ENCODE data around the gene PRKAB2.
"Not testable (repeated sequence)": the region's sequence is repeated elsewhere in the genome, so short reads cannot be mapped to it uniquely, and the experiment has no call there.

Gene PRKAB2

GRCh38 chr1:147171399-147172167, 687 bp downstream of the PRKAB2 start:
- no peak for DNase-seq (ENCODE audit: low read depth in 2 of 2)

GRCh38 chr1:147169840-147170674, 2.2 kb downstream of the PRKAB2 start:
- DNase-seq (ENCODE audit: low read depth in 2 of 2), result no peak

DNA sequence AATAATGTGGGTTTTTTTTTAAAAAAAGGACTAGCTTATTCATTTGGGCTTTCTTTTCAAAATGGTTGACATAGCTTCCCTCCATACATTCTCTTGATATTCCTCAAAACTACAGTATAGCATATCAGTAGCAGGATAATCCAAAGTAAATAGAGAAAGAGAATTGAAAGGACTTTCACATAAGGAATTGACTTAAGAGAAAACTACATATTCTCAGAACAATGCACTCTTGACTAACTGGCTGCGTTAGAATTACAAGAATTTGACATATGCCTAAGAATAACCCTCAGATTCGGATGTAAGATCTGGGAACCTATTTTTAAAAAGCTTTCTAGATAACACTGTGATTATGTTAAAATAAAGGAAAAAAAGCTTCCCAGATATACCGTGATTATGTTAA, 3.1 kb downstream of the PRKAB2 start:
- DNase-seq (ENCODE audit: low read depth in 2 of 2), result no peak

DNA sequence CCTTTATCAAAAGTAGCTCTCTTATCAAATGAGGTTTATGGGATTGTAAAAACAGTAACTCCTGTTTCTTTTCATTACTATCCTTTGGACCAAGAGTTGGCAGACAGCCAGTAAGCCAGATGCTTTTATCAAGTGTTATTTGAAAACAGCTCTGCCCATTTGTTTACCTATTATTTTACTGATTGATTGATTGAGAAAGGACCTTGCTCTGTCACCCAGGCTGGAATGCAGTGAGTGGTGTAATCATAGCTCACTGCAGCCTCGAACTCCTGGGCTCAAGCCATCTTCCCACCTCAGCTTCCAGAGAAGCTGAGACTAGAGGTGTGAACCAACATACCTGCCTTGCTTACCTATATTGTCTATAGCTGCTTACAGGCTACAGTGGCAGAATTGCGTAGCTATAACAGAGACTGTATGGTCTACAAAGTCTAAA, 3.6 kb downstream of the PRKAB2 start:
- no peak for DNase-seq (ENCODE audit: low read depth in 2 of 2)

DNA sequence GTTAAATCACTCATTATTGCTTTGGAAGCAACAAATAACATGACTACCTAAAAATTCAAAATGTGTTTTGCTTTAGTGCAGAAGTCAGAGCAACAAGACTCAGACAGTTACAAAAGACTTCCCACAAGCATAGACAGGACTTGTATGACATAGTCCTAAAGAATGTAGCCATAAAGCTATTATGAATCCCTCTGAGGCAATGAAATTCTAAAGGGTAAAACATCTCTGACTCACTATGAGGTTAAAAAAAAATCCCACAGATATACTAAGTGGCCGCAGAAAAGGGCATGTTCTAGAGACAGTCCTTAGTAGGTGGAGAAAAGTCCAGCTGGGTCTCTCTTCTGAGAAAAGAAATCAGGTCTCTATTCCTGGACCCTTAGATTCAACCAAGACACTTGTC, 4.9 kb downstream of the PRKAB2 start:
- DNase-seq (ENCODE audit: low read depth in 2 of 2), result no peak

DNA sequence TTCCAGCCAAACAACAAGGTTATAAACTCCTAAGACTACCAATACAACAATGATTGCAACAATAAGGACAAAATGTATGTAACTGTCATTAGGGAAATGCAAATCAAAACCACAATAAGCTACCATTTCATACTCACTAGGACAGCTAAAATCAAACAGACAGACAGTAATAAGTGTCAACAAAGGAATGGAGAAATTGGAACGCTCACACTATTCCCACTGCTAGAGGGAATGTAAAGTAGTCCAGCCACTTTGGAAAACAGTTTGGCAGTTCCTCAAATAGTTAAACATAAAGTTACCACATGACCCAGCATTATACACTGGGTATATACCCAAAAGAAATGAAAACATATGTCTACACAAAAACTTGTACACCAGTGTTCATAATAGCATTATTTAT, 9.3 kb downstream of the PRKAB2 start:
- DNase-seq (ENCODE audit: low read depth in 2 of 2), result no peak

DNA sequence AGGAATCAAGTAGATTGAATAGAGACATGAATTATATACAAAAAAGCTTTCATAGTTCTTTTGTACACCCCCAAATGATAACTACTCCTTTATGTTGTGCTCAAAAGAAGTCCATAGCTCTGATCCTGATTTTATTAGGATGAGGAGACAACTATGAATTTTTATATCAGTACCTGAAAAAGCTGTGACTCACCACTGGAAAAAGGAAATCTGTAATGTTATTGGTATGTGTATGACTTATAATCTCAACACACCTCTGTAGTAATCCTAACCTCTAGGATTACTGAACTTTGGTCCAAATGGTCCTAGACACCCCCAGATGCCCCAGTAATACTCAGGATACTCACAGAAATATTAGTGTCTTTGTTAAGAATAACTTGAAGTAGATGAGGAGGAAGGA, 10.2 kb downstream of the PRKAB2 start:
- no peak for DNase-seq (ENCODE audit: low read depth in 2 of 2)

DNA sequence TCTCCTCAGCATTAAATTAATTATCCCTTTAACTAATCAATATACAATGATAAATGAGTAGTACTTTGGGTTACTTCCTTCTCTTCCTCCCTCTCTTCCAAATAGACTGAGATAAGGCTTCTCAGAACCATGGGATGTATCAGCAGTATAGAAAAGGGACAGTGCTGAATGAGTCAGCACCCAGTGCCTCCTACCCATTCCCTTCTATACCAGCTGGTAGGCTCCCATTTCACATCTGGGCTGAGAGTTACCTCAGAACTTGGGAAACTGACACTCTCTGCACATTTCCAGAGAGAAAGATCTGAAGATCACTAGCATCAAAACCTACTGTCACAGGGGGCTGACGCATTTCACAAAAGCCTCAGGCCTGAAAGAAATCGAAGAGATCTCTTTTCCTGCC, 15.2 kb downstream of the PRKAB2 start:
- not testable (repeated sequence) for DNase-seq (ENCODE audit: low read depth in 2 of 2)

DNA sequence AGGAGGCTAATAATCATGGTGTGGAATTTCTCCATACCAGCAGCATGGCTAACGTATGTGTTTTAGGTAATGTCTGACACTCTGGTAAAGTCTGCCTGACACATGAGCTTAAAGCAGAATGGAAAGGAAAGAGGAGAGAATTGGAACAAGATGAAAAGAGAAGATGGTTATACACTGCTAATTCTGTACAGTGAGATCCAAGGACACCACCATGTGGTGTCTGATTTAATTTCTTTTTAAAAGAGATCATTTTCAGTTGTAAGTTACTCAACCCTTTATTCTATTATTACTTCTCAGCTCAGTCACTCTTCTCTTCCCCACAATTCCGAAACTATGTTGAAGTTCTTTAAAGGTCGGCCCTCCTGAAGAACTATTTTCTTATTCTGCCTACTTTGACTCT, 15.6 kb downstream of the PRKAB2 start:
- no peak for DNase-seq (ENCODE audit: low read depth in 2 of 2)

DNA sequence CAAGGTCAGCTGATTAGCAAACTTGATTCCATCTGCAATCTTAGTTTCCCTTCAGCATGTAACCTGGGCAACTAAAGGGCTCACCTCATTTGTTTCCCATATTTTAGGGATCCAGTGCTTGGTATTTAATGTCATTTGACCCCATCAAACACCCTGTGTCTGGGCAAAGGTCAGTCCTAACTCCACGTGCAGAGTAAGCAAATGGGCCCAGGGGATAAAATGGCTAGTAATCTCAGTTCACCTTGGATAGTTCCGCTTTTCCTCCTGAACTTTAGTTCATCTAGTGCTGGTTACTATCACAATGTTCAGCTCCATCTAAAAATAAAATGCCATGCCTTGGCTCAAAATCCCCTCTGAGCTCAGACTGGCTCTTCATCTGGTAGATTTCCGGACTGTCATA, 19.5 kb downstream of the PRKAB2 start:
- no peak for DNase-seq (ENCODE audit: low read depth in 2 of 2)

DNA sequence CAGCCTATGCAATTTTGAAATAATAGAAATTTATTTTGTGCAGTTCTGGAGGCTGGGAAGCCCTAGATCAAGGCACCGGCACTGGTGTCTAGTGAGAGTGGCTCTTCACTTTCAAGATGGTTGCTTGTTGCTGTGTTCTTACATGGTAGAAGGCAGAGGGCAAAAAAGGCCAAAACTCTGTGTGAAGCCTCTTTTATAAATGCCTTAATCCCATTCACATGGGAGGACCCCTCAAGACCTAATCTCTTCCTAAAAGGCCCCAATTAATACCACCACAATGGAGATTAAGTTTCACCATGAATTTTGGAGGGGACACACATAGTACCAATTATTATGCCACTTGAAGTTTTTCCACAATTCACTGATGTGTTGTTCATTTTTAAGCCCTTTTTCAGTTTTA, 21.0 kb downstream of the PRKAB2 start:
- DNase-seq (ENCODE audit: low read depth in 2 of 2), result no peak

- no peak for DNase-seq (ENCODE audit: low read depth in 2 of 2)
These were observed 29.4 kb downstream of the PRKAB2 start for GRCh38 chr1:147142886-147143285.

DNA sequence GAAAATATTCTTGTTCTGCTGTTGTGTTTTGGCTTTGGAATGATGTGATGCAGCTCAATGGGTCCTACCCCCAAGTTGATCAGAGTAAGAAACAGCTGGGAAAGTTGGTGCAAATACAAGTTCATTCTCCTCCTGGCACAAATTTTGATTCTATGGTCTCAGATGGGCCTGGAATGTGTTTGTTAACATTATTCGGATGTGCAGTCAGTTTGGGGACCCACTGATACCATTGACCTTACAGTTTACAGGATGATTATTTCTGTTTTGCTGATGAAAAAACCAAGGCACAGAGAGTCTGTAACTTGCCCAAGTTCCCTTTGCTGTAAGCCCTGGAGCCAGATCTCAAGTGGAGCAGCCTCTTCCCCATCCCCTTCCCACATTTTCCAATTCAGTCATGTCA, 41.5 kb downstream of the PRKAB2 start:
- DNase-seq (ENCODE audit: low read depth in 2 of 2), result not testable (repeated sequence)

GRCh38 chr1:147129116-147129873, 43.0 kb downstream of the PRKAB2 start:
- DNase-seq (ENCODE audit: low read depth in 2 of 2), result no peak

DNA sequence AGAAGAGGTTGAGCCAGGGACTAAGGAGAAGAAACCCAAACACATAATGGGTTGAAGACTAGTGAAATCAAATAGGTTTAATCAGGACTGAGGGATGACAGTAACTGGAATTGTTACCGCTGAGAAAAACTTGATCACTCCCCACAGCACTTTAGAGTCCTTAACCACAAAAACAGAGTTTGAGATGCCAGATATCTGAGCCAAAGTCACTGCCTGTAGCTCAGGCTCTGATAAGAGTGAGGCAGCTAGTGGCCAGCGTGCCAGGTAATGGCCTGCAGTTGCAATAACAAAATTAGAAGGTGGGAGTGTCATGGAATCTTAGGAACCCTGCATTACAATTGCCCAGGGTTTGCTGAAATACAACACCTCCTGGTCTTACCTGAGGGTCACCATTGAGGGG, 48.0 kb downstream of the PRKAB2 start:
- no peak for DNase-seq (ENCODE audit: low read depth in 2 of 2)

GRCh38 chr1:147117109-147117508, 55.2 kb downstream of the PRKAB2 start:
- DNase-seq (ENCODE audit: low read depth in 2 of 2), result no peak

DNA sequence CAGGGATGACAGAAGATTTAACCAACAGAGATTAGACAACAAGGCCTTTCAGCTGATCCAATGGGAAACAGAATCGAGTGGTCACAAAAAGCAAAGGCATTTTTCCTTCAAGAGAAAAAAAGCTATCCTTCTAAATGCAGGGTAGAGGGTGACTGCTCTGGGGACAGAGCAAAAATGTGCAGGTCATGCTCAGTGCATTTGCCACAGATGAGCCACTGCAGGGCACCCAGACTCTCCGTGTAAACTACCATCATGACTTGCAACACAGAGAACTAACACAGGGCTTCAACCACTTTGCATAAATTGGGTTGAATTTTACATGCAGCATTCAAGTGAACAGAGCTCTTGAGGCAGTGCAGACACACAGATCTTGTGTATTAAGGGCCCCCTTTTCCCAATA, 56.8 kb downstream of the PRKAB2 start:
- DNase-seq (ENCODE audit: low read depth in 2 of 2), result no peak

GRCh38 chr1:147115079-147115478, 57.2 kb downstream of the PRKAB2 start:
- not testable (repeated sequence) for DNase-seq (ENCODE audit: low read depth in 2 of 2)

DNA sequence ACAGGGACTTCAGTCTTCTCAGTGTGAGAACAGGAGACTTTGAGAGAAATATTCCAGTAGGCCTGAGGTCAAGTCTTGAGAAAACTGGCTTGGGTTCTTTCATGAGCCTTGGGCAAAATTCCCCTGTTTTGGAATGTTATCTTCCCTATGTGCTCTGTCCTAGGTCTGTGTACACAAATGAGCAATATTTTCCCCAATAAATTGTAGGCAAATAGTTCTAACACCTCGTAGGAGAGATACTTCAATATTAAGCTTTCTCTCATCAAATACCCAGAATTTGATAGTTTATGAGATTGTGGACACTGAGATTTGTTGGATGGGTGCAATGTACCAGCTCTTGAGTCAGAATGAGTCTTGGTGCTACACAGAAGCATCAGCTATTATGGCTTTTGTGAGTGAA, 57.9 kb downstream of the PRKAB2 start:
- not testable (repeated sequence) for DNase-seq (ENCODE audit: low read depth in 2 of 2)

DNA sequence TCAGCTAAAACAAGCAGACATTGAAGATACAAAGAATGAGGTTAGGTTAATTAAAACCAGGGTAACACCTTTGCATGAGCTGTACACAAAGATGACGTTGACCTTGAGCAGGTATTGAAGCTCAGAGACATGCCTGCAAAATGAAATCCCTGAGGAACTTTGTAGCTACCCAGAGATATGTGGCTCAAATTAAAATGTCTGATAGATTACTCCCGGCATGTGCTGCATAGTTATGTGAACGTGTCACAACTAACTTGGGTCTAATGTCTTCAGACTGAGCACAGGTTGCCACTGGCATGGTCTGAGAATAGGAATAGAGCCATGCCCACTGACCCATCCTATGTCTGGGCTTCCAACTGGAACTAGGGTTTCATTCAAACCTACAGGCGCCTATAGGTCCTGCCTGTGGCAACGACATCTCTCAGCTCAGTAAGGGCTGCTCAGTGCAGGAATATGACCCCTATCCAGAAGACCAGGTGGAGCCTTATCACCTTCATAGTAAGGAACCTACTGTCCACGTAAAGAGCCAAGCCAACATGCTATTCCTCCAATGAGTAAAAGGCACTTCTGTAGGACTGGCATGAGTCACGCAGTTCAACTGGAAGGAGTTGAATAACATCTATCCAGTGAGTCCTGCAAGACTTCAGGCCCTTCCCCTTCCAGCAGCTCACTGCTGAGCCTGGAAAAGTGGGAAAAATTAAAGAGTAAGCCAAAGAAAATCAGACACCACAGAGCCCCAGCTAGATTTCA, 60.7 kb downstream of the PRKAB2 start:
- DNase-seq (ENCODE audit: low read depth in 2 of 2), result no peak

DNA sequence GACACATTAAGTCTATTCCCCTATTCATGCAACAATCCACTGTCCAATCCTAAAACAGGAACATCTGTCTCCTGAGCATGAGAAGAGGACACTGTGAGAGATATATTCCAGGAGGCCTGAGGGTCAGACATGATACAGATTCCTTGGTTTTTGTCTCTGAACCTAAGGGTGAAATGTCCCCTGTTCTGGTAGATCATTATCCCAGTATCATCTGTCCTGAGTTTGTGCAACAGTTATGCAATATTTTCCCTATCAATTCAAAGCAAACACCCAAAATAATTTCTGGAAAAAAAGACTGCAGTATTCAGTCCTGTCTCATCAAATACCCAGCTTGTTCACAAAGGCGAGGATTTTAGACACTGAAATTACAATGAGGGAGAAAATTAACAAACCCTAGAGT, 61.4 kb downstream of the PRKAB2 start:
- DNase-seq (ENCODE audit: low read depth in 2 of 2), result no peak

- DNase-seq (ENCODE audit: low read depth in 2 of 2), result no peak
These were observed 61.8 kb downstream of the PRKAB2 start for GRCh38 chr1:147110434-147110833.

Data from stimulated activated CD8-positive, alpha-beta memory T cell treated with anti-CD3 and anti-CD28 coated beads, Interleukin-15, amount 100 ng/mL, for 4 hours (primary cell).